Thyroid gland (tissue), 4 donors: Measurements from ENCODE around the gene CYGB. TPM values are rescaled to one million over a fixed set of nuclear protein-coding genes. Genes with fewer than 3 reads are reported as not detected.

Experiments
- DNase-seq, 2 donors: peaks; one replicate each; pipeline ENCODE4 v3.0.0-alpha.2; 2019
- H3K27ac ChIP-seq, 3 donors: fragments of 200-600 bp; sonication (generic); 1 replicate in 2 of 3; 2 replicates in 1 of 3; pipeline ENCODE4 v1.5.1; 2016 to 2019; ENCODE audit warnings: mild to moderate bottlenecking in 1 of 3, moderate library complexity in 1 of 3
- H3K27me3 ChIP-seq: fragments of 200-600 bp; sonication (generic); one replicate; pipeline ENCODE4 v1.5.1; 2019
- H3K36me3 ChIP-seq, 2 donors: fragments of 200-600 bp; sonication (generic); one replicate each; pipeline ENCODE4 v1.5.1; 2016 to 2019
- H3K4me1 ChIP-seq, 2 donors: fragments of 200-600 bp; sonication (generic); one replicate each; pipeline ENCODE4 v1.5.1; 2017 to 2019
- H3K4me3 ChIP-seq, 3 donors: fragments of 200-600 bp; sonication (generic); replicated peaks in 1 of 3; 1 replicate in 2 of 3; 2 replicates in 1 of 3; pipeline ENCODE4 v1.5.1; 2016; ENCODE audit warnings: mild to moderate bottlenecking in 1 of 3
- H3K9me3 ChIP-seq: fragments of 200-600 bp; sonication (generic); one replicate; pipeline ENCODE4 v1.5.1; 2017
- POLR2A ChIP-seq, 2 donors: fragments of 450-650 bp; IDR thresholded peaks; one replicate each; pipeline ENCODE4 v1.6.1; 2017; ENCODE audit warnings: antibody characterized with exemption in 2 of 2, mild to moderate bottlenecking in 2 of 2, moderate library complexity in 1 of 2
- WGBS, 2 donors: methylation state at CpG; one replicate each; pipeline ENCODE4 v1.1.5; 2017; 5-methylcytosine and 5-hydroxymethylcytosine counted together
- intact Hi-C: fragments of 100-400 bp; cut with DNase I; formaldehyde crosslinking; loops from one replicate; pipeline ENCODE4 v1.15.1; 2023
- total RNA-seq, 4 donors: library from RNA; depleted of rRNA; stranded (reverse); fragments of >200 nt; gene quantifications; one replicate each; pipeline ENCODE4 v1.2.3, GENCODE V29; 2016
- TF ChIP-seq, protein P1 (sequence below), 6 experiments: fragments of 200-600 bp in 3 of 6; fragments of 450-650 bp in 3 of 6; sonication (generic) in 3 of 6; IDR thresholded peaks; one replicate each; pipeline ENCODE4 v1.5.1; 2016 to 2019; ENCODE audit warnings: antibody characterized with exemption in 6 of 6, mild to moderate bottlenecking in 2 of 6, inconsistent platforms in 1 of 6, moderate library complexity in 1 of 6

Gene CYGB
- total RNA-seq, 4 donors from 2014 or later = 14.7 to 32.3 (median 25.6) TPM

DNA sequence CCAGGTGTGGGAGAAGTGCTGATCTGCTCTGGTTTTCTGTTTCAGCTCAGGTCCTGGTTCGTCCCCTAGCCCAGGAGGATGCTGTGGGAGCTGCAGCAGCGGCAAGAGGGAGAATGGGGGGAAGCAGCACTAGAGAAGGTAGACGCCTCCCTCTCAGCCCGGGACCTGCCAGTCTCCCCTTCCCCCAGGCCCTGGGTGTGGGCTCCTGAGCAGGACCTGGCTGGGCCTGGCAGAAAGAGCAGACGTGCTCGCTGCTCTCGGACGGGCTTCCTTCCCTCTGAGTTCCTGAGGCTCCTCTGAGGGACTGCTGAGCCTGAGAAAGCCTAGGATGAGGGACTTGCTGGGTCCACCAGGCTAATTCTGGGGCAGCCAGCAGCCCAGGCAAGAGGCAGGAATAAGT, 5.5 kb upstream of the CYGB start:
- intact Hi-C loops = loop anchor here (2.0 kb wide), 1 partner anchor 20 kb away; no protein-coding TSS in a partner anchor
- TF ChIP-seq, protein P1, sequence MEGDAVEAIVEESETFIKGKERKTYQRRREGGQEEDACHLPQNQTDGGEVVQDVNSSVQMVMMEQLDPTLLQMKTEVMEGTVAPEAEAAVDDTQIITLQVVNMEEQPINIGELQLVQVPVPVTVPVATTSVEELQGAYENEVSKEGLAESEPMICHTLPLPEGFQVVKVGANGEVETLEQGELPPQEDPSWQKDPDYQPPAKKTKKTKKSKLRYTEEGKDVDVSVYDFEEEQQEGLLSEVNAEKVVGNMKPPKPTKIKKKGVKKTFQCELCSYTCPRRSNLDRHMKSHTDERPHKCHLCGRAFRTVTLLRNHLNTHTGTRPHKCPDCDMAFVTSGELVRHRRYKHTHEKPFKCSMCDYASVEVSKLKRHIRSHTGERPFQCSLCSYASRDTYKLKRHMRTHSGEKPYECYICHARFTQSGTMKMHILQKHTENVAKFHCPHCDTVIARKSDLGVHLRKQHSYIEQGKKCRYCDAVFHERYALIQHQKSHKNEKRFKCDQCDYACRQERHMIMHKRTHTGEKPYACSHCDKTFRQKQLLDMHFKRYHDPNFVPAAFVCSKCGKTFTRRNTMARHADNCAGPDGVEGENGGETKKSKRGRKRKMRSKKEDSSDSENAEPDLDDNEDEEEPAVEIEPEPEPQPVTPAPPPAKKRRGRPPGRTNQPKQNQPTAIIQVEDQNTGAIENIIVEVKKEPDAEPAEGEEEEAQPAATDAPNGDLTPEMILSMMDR (IDR thresholded peaks at IDR 0.05) = no peak
- no peak for TF ChIP-seq POLR2A (IDR thresholded peaks at IDR 0.05)
- peaks cover 22 to 58% of the 10 kb centered on the region in 2 donors for H3K4me1 ChIP-seq

DNA sequence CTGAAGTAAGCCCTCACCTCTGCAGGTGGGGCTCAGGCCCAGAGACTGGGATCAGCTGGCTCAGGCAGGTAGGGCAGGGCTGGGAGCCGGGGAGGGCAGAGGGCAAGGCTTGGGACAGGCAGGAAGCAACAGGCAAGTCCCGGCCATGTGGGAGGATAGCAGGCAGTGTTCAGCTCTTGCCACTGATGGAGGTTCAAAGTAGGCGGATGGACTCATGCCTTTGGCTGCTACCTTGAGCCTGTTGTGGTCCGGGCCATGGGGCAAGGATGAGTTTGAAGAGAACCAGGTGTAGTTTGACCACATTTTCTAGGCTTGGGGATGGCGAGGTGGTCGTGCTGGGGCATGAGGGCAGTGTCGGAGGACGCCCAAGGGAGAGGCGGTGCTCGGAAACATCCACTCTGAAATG, 5.1 kb upstream of the CYGB start:
- WGBS, 2 donors = 78 to 89% methylated on average over 10 of the region's 10 CpGs
- no peaks in the 10 kb centered on the region for H3K27me3 ChIP-seq
- TF ChIP-seq, protein P1 (IDR thresholded peaks at IDR 0.05) = no peak
- no peak for TF ChIP-seq POLR2A (IDR thresholded peaks at IDR 0.05)
- no peak overlapping the region for H3K4me3 ChIP-seq
- H3K9me3 ChIP-seq = no peaks in the 10 kb centered on the region
- DNase-seq = no peak
- no peak overlapping the region for H3K27ac ChIP-seq
- H3K4me1 ChIP-seq = peaks cover 22 to 62% of the 10 kb centered on the region in 2 donors
- no peaks in the 10 kb centered on the region for H3K36me3 ChIP-seq
- intact Hi-C loops = loop anchor here (2.0 kb wide), 1 partner anchor 20 kb away; no protein-coding TSS in a partner anchor

More for the DNA sequence above, 5.5 kb upstream of the CYGB start:
- Histone ChIP-seq H3K9me3 (no peaks in the 10 kb centered on the region), H3K36me3 (no peaks in the 10 kb centered on the region), H3K4me3 (no peak overlapping the region), H3K27ac (no peak overlapping the region), H3K27me3 (no peaks in the 10 kb centered on the region)
- DNase-seq = no peak
- WGBS, 2 donors = 80 to 85% methylated on average over 4 to 6 of the region's 8 CpGs

DNA sequence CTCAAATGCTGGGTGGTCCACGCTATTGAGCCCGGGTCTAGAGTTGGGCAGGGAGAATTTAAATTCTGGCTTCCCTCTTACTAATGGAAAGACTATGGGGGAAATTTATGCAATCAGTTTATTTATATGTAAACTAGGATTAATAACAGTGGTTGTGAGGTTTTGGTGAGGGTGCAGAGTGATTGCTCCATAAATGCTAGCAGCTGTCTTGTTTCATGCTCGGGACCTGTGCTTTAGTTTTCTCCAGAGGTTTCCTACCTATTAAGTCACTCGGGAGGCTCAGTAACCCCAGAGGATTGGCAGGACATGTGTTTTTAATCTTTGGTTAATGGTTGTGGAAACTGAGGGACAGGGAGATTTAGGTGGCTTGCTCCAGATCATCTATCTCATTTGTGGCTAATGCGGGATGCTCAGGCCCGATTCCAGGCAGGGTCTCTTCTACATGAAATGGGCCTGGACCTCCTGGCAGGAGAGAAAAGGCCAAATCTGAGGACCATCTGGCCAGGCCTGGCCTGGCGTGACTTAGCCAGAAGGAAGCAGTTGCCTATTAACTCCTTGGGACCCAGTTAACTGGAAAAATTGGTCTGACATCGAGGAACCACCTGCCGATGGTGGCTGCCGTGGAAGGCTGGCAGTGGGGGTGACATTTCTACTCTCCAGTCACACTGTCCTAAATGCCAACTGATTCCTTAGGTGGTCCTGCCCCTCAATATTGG, 4.4 kb upstream of the CYGB start:
- Histone ChIP-seq H3K27ac (no peak overlapping the region), H3K36me3 (no peaks in the 10 kb centered on the region), H3K4me3 (no peak overlapping the region), H3K9me3 (no peaks in the 10 kb centered on the region), H3K4me1 (peaks cover 19 to 61% of the 10 kb centered on the region in 2 donors), H3K27me3 (no peaks in the 10 kb centered on the region)
- WGBS, 2 donors = 89 to 93% methylated on average over 10 of the region's 10 CpGs
- TF ChIP-seq POLR2A (IDR thresholded peaks at IDR 0.05) = no peak
- TF ChIP-seq, protein P1 (IDR thresholded peaks at IDR 0.05) = no peak
- intact Hi-C loops = loop anchor here (2.0 kb wide), 1 partner anchor 19 kb away; no protein-coding TSS in a partner anchor
- DNase-seq = no peak

DNA sequence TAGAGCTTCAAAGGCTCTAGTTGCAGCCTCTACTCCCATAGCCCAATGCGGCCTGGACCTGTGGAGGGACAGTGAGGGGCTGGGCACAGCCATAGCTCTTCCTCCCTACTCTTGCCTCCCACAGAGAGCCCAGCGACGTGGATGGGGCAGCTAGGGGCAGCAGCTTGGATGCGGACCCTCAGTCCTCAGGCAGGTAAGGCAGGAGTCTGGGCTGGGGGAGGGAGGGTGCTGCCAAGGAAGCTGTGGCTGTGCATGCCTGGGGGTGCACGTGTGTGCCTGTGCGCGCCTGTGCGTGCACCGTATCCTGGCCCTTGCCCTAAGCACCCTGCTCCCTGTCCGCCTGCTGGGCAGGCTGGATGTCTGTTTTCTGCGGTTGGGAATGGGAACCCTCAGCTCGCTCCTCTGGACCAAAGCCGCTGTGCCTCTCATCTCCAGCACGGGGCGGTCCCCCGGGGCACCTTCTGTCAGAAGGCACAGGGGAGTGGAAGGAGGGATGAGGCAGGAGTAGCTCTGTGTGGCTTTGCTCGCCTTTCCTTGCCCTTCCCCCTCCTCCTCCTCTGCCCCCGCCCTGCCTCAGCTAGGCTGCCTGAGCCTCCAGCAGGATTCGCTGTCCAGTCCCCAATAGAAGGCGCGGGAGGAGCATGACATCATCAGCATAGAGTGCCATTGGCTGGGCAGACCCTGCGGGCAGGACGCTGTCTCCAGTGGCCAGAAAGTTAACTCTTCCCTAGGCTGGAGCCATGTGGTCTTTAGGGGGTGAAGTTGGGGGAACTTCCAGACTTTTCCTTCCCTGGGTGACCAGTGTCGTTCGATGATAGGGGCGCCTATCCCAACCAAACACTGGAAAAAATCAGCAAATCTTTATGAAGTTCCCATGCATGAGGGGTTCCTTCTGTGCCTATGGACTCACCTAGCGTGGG, 3.1 kb upstream of the CYGB start:
- Histone ChIP-seq H3K4me3 (no peak overlapping the region), H3K36me3 (no peaks in the 10 kb centered on the region), H3K27ac (peak overlapping the region in 1 of 3 donors; percentile 51), H3K27me3 (no peaks in the 10 kb centered on the region), H3K9me3 (no peaks in the 10 kb centered on the region), H3K4me1 (peaks cover 16 to 49% of the 10 kb centered on the region in 2 donors)
- DNase-seq = peak; percentile 94 to 96
- 10 to 13% methylated on average over 19 of the region's 27 CpGs for WGBS, 2 donors
- intact Hi-C loops = no loop called here
- TF ChIP-seq, protein P1 (IDR thresholded peaks at IDR 0.05) = peak in 2 of 6 experiments; percentile 31 to 51
- peak in 1 of 2 donors; percentile 41 for TF ChIP-seq POLR2A (IDR thresholded peaks at IDR 0.05)
